SW 1271 (cell line): ENCODE measurements around the gene MFAP2.
"Not testable (repeated sequence)": the region's sequence is repeated elsewhere in the genome, so short reads cannot be mapped to it uniquely, and the experiment has no call there.

Experiments used
- DNase-seq, 2 experiments: peaks; one replicate each; lab custom pipeline; 2025; lab: John Stamatoyannopoulos, UW

Gene MFAP2

GRCh38 chr1:16929146-16930041 lies 51.0 kb downstream of the MFAP2 start:
- DNase-seq, result not testable (repeated sequence)

- DNase-seq, result no peak
Measured at GRCh38 chr1:16927711-16928485, 52.5 kb downstream of the MFAP2 start.

- DNase-seq, result no peak
Measured at GRCh38 chr1:16927256-16927655, 53.2 kb downstream of the MFAP2 start.

GRCh38 chr1:16926491-16927073 lies 53.8 kb downstream of the MFAP2 start:
- DNase-seq, result no peak

GRCh38 chr1:16925635-16926490 lies 54.6 kb downstream of the MFAP2 start:
- no peak for DNase-seq

- no peak for DNase-seq
Measured at GRCh38 chr1:16924919-16925477, 55.4 kb downstream of the MFAP2 start.
